Mesothelial cell of epicardium (in vitro differentiated cells): Measurements from ENCODE around the gene FBXO11. TPM values are rescaled to one million over a fixed set of nuclear protein-coding genes. Genes with fewer than 3 reads are reported as not detected.

Experiments
- total RNA-seq: library from RNA; stranded (reverse); gene quantifications from 3 replicates; pipeline ENCODE4 v1.2.1, GENCODE V29; 2021

FBXO11 gene
- total RNA-seq, 1 donor from 2014 or later: 102 TPM

Other genes with a start within 250 kb of the FBXO11 start
- gene MSH6, start 123.4 kb downstream of the FBXO11 start, total RNA-seq: 129 to 140 TPM (median 132 TPM) in 3 replicates